GM12878 (cell line): ENCODE data around the gene CRHR2. TPM values are rescaled to one million over a fixed set of nuclear protein-coding genes. Genes with fewer than 3 reads are reported as not detected.

Experiments used
- ATAC-seq: fragments of 200-7000 bp; cut with Tn5 transposase; 3 replicates; pipeline ENCODE4 v1.9.1; 2020; ENCODE audit warnings: mild to moderate bottlenecking, moderate library complexity
- BruUV-seq: library from RNA; stranded (reverse); fragments of 400-500 nt; replicated peaks from 2 replicates; lab custom pipeline; 2021; lab: Mats Ljungman, UMichigan
- CTCF ChIA-PET: fragments of 300-600 bp; sonication (Branson Sonifier 250); formaldehyde crosslinking; extraction: SDS; loops from one replicate; lab custom pipeline; 2021; ENCODE audit warnings: inconsistent platforms; lab: Yijun Ruan, JAX
- POLR2A ChIA-PET: fragments of 350-600 bp; formaldehyde crosslinking; extraction: SDS; loops from one replicate; lab custom pipeline; 2021; ENCODE audit warnings: inconsistent platforms; lab: Charles Lee
- RAD21 ChIA-PET: fragments of 300-600 bp; sonication (Branson Sonifier 250); formaldehyde crosslinking; loops from one replicate; lab custom pipeline; 2023; ENCODE audit warnings: antibody characterized with exemption; ENCODE audit not compliant: unreplicated experiment; lab: Charles Lee
- SMC1A ChIA-PET: fragments of 300-600 bp; sonication (Branson Sonifier 250); formaldehyde crosslinking; loops from one replicate; lab custom pipeline; 2023; ENCODE audit not compliant: unreplicated experiment, uncharacterized antibody; lab: Charles Lee
- DNase-seq: peaks from one replicate; pipeline ENCODE4 v3.0.0-alpha.2; 2011; ENCODE audit warnings: low read depth, low spot score
- FAIRE-seq: peaks from 3 replicates; lab custom pipeline; 2011; peaks lifted over from hg19 to GRCh38; lab: Jason Lieb, UNC
- H2AFZ ChIP-seq: 2 replicates; pipeline ENCODE4 v1.6.0; 2011; ENCODE audit warnings: low read depth, low read length, control low read depth; ENCODE audit not compliant: control insufficient read depth
- H3K27ac ChIP-seq: 2 replicates; pipeline ENCODE4 v1.5.1; 2011; ENCODE audit warnings: control low read depth; ENCODE audit not compliant: control insufficient read depth, insufficient read depth
- H3K27me3 ChIP-seq, 2 experiments: replicated peaks in 1 of 2; 2 replicates each; pipeline versions ENCODE4 v1.6.0 to v1.6.1; 2011; ENCODE audit warnings: low read length in 1 of 2; ENCODE audit not compliant: control insufficient read depth in 2 of 2, insufficient read depth in 2 of 2
- H3K36me3 ChIP-seq, 2 experiments: 2 replicates each; pipeline ENCODE4 v1.5.1; 2011; ENCODE audit warnings: low read length in 1 of 2; ENCODE audit not compliant: control insufficient read depth in 2 of 2, insufficient read depth in 2 of 2
- H3K4me1 ChIP-seq: 2 replicates; pipeline ENCODE4 v1.6.1; 2011; ENCODE audit warnings: mild to moderate bottlenecking, low read length, moderate library complexity, mixed read lengths; ENCODE audit not compliant: control insufficient read depth, insufficient read depth
- H3K4me2 ChIP-seq: 2 replicates; pipeline ENCODE4 v1.6.0; 2011; ENCODE audit warnings: control low read depth; ENCODE audit not compliant: control insufficient read depth, insufficient read depth
- H3K4me3 ChIP-seq: fragments of 200-600 bp; sonication (generic); 2 replicates; pipeline ENCODE4 v1.5.1; 2016
- H3K79me2 ChIP-seq: 2 replicates; pipeline ENCODE4 v1.6.0; 2011; ENCODE audit warnings: low read length; ENCODE audit not compliant: control insufficient read depth, insufficient read depth
- H3K9ac ChIP-seq: 2 replicates; pipeline ENCODE4 v1.8.0; 2011; ENCODE audit warnings: low read length, control low read depth, mixed read lengths; ENCODE audit not compliant: control insufficient read depth, insufficient read depth
- H3K9me3 ChIP-seq: replicated peaks from 3 replicates; pipeline ENCODE4 v1.5.1; 2011; ENCODE audit warnings: mild to moderate bottlenecking, low read length; ENCODE audit not compliant: control insufficient read depth, insufficient read depth
- H4K20me1 ChIP-seq: 2 replicates; pipeline ENCODE4 v1.6.0; 2011; ENCODE audit not compliant: control insufficient read depth, insufficient read depth
- BHLHE40 ChIP-seq, 2 experiments: fragments of 450-650 bp in 1 of 2; IDR thresholded peaks; 2 replicates each; pipeline ENCODE4 v1.6.1; 2011 to 2017; ENCODE audit warnings: low read depth in 2 of 2, borderline replicate concordance in 1 of 2, improper control_type of control experiment in 1 of 2, low read length in 1 of 2, mild to moderate bottlenecking in 1 of 2
- BMI1 ChIP-seq: fragments of 450-650 bp; IDR thresholded peaks from 2 replicates; pipeline ENCODE4 v1.6.1; 2016; ENCODE audit warnings: mild to moderate bottlenecking, moderate library complexity, borderline replicate concordance
- CREM ChIP-seq: IDR thresholded peaks from 2 replicates; pipeline ENCODE4 v1.6.1; 2014; ENCODE audit warnings: antibody characterized with exemption, low read depth
- IRF4 ChIP-seq: IDR thresholded peaks from 2 replicates; pipeline ENCODE4 v1.6.1; 2011; ENCODE audit warnings: low read depth, low read length
- PAX5 ChIP-seq: IDR thresholded peaks from 2 replicates; pipeline ENCODE4 v1.6.1; 2011; ENCODE audit warnings: low read depth, low read length, borderline replicate concordance
- RUNX3 ChIP-seq: IDR thresholded peaks from 2 replicates; pipeline ENCODE4 v1.6.1; 2012; ENCODE audit warnings: low read length, inconsistent platforms
- WGBS: methylation state at CpG from one replicate; pipeline ENCODE4 v1.1.6; 2016; ENCODE audit warnings: low lambda C conversion rate; ENCODE audit not compliant: insufficient replicate concordance, insufficient coverage; ENCODE audit errors: missing lambda C conversion rate; 5-methylcytosine and 5-hydroxymethylcytosine counted together
- in situ Hi-C: fragments of 300-500 bp; cut with MboI; formaldehyde crosslinking; loops from 9 replicates; pipeline ENCODE4 v1.14.3; 2018; ENCODE audit warnings: mixed read lengths
- intact Hi-C: fragments of 100-400 bp; cut with micrococcal nuclease; formaldehyde crosslinking; loops from one replicate; pipeline ENCODE4 v1.14.2; 2022; ENCODE audit not compliant: unreplicated experiment
- polyA plus RNA-seq, 11 experiments: library from polyadenylated mRNA; depleted of rRNA in 4 of 11; unstranded in 6 of 11; stranded (reverse) in 5 of 11; fragments of >200 nt; fragmentation: Nextera tagmentation in 4 of 11; fragmentation: Illumina TruSeq in 1 of 11; extraction: Ambion mirVana in 4 of 11; extraction: Trizol in 1 of 11; gene quantifications; 1 replicate in 1 of 11; 2 replicates in 10 of 11; pipeline versions ENCODE4 v1.2.1 to v1.2.3, GENCODE V29; 2011 to 2016; ENCODE audit warnings: inconsistent platforms in 2 of 11, missing spikeins in 2 of 11, low read depth in 1 of 11
- total RNA-seq, 4 experiments: library from RNA; depleted of rRNA in 3 of 4; stranded (reverse); fragments of >200 nt in 3 of 4; fragmentation: Illumina TruSeq in 1 of 4; extraction: Trizol in 1 of 4; gene quantifications; 2 replicates each; pipeline versions ENCODE4 v1.2.1 to v1.2.3, GENCODE V29; 2013 to 2021
- TF ChIP-seq, protein P1 (sequence below): IDR thresholded peaks from 2 replicates; pipeline ENCODE4 v1.6.1; 2012; ENCODE audit warnings: mild to moderate bottlenecking, low read depth, low read length
- TF ChIP-seq, protein P2 (sequence below): fragments of 450-650 bp; formaldehyde crosslinking; IDR thresholded peaks from 2 replicates; pipeline ENCODE4 v1.4.0; 2020; ENCODE audit warnings: mild to moderate bottlenecking, moderate library complexity
- TF ChIP-seq, protein P3 (sequence below): fragments of 450-650 bp; IDR thresholded peaks from 2 replicates; pipeline ENCODE4 v1.6.1; 2016; ENCODE audit warnings: mild to moderate bottlenecking

Gene CRHR2
- total and polyA plus RNA-seq, 10 of the 15 experiments (the other 5 are each of a cell fraction or from before 2014, with no cell fraction given): not detected

DNA sequence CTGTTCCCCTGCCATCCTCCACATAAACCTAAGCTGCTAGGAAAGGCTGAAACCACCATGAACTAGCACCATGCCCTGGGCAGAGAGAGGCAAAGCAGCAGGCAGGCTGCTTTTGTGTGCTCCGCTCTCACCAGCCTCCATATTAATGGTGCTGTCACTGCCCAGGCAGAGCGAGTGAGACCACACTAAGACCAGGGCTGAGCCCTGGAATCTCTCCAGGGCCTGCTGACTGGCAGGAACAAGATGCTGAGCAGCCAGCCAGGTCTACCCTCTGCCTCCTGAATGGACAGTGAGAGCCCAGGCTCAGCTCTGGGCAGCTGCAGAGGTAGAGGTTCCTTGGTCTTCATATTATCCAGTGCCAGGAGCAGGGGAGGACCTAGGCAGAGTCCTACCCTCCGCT is 1.6 kb upstream of the CRHR2 start:
- FAIRE-seq (no peak), DNase-seq (no peak), ATAC-seq (no peak)
- in situ Hi-C loops (no loop called here), intact Hi-C loops (no loop called here)
- H3K9ac ChIP-seq: no peak overlapping the region
- no peaks in the 10 kb centered on the region for H3K4me1 ChIP-seq
- BruUV-seq: no TSS peak
- POLR2A ChIA-PET: no interaction called here
- 38% methylated on average over 3 of the region's 3 CpGs for WGBS
- CTCF ChIA-PET: no interaction called here
- no peaks in the 10 kb centered on the region for H3K79me2 ChIP-seq
- H3K4me3 ChIP-seq: no peak overlapping the region
- SMC1A ChIA-PET: interaction anchor here (1.0 kb wide), 1 partner anchor 16 kb away, joined by 3 read pairs; no protein-coding TSS in a partner anchor
- H3K27ac ChIP-seq: no peak overlapping the region
- H3K27me3 ChIP-seq: peaks cover 10 to 24% of the 10 kb centered on the region in 2 experiments
- H2AFZ ChIP-seq: no peak overlapping the region
- H3K4me2 ChIP-seq: no peak overlapping the region
- no peak for TF ChIP-seq BMI1
- TF ChIP-seq PAX5: no peak
- no peak for TF ChIP-seq RUNX3
- no peaks in the 10 kb centered on the region for H3K36me3 ChIP-seq
- RAD21 ChIA-PET: no interaction called here
- H3K9me3 ChIP-seq: no peaks in the 10 kb centered on the region
- no peaks in the 10 kb centered on the region for H4K20me1 ChIP-seq

DNA sequence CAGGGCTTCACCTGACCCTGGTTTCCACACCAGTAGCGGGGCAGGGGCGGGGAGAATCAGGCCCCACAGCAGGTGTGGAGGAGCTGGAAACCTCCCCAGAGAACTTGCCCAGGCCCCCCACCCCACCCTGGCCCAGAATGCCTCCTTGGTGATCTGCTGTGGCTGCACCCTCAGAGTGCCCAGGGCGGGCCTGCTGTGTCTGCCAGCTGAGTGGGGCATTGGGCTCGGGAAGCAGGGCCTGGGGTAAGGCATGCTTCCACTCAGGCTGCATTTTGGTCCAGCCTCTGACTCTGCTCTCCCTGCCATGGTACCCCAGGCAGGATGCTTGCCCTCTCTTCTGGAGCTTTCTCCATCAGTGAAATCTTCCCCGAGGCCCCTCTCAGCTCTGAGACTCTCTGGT is 1.1 kb upstream of the CRHR2 start:
- H3K4me1 ChIP-seq: no peaks in the 10 kb centered on the region
- no peak overlapping the region for H3K4me3 ChIP-seq
- 3% methylated on average over 5 of the region's 5 CpGs for WGBS
- ChIA-PET POLR2A (no interaction called here), SMC1A (interaction anchor here (1.0 kb wide), 1 partner anchor 15 kb away, joined by 3 read pairs; no protein-coding TSS in a partner anchor), RAD21 (no interaction called here), CTCF (no interaction called here)
- no peaks in the 10 kb centered on the region for H3K79me2 ChIP-seq
- no peak overlapping the region for H3K9ac ChIP-seq
- no TSS peak for BruUV-seq
- no peak overlapping the region for H2AFZ ChIP-seq
- DNase-seq: no peak
- no peak overlapping the region for H3K27ac ChIP-seq
- peaks cover 10 to 24% of the 10 kb centered on the region in 2 experiments for H3K27me3 ChIP-seq
- no peaks in the 10 kb centered on the region for H3K9me3 ChIP-seq
- in situ Hi-C loops: no loop called here
- no peak for ATAC-seq
- FAIRE-seq: no peak
- H3K36me3 ChIP-seq: no peaks in the 10 kb centered on the region
- intact Hi-C loops: no loop called here
- no peaks in the 10 kb centered on the region for H4K20me1 ChIP-seq
- no peak overlapping the region for H3K4me2 ChIP-seq
- TF ChIP-seq, protein P1, sequence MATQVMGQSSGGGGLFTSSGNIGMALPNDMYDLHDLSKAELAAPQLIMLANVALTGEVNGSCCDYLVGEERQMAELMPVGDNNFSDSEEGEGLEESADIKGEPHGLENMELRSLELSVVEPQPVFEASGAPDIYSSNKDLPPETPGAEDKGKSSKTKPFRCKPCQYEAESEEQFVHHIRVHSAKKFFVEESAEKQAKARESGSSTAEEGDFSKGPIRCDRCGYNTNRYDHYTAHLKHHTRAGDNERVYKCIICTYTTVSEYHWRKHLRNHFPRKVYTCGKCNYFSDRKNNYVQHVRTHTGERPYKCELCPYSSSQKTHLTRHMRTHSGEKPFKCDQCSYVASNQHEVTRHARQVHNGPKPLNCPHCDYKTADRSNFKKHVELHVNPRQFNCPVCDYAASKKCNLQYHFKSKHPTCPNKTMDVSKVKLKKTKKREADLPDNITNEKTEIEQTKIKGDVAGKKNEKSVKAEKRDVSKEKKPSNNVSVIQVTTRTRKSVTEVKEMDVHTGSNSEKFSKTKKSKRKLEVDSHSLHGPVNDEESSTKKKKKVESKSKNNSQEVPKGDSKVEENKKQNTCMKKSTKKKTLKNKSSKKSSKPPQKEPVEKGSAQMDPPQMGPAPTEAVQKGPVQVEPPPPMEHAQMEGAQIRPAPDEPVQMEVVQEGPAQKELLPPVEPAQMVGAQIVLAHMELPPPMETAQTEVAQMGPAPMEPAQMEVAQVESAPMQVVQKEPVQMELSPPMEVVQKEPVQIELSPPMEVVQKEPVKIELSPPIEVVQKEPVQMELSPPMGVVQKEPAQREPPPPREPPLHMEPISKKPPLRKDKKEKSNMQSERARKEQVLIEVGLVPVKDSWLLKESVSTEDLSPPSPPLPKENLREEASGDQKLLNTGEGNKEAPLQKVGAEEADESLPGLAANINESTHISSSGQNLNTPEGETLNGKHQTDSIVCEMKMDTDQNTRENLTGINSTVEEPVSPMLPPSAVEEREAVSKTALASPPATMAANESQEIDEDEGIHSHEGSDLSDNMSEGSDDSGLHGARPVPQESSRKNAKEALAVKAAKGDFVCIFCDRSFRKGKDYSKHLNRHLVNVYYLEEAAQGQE: no peak
- TF ChIP-seq IRF4 (no peak), CREM (no peak), BHLHE40 (IDR thresholded peaks at IDR 0.05; ENCODE audit: borderline replicate concordance in 1 of 2, low read depth in 2 of 2, low read length in 1 of 2) (no peak)
- TF ChIP-seq, protein P2, sequence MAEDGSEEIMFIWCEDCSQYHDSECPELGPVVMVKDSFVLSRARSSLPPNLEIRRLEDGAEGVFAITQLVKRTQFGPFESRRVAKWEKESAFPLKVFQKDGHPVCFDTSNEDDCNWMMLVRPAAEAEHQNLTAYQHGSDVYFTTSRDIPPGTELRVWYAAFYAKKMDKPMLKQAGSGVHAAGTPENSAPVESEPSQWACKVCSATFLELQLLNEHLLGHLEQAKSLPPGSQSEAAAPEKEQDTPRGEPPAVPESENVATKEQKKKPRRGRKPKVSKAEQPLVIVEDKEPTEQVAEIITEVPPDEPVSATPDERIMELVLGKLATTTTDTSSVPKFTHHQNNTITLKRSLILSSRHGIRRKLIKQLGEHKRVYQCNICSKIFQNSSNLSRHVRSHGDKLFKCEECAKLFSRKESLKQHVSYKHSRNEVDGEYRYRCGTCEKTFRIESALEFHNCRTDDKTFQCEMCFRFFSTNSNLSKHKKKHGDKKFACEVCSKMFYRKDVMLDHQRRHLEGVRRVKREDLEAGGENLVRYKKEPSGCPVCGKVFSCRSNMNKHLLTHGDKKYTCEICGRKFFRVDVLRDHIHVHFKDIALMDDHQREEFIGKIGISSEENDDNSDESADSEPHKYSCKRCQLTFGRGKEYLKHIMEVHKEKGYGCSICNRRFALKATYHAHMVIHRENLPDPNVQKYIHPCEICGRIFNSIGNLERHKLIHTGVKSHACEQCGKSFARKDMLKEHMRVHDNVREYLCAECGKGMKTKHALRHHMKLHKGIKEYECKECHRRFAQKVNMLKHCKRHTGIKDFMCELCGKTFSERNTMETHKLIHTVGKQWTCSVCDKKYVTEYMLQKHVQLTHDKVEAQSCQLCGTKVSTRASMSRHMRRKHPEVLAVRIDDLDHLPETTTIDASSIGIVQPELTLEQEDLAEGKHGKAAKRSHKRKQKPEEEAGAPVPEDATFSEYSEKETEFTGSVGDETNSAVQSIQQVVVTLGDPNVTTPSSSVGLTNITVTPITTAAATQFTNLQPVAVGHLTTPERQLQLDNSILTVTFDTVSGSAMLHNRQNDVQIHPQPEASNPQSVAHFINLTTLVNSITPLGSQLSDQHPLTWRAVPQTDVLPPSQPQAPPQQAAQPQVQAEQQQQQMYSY (CRISPR knock-in tag): no peak
- TF ChIP-seq, protein P3, sequence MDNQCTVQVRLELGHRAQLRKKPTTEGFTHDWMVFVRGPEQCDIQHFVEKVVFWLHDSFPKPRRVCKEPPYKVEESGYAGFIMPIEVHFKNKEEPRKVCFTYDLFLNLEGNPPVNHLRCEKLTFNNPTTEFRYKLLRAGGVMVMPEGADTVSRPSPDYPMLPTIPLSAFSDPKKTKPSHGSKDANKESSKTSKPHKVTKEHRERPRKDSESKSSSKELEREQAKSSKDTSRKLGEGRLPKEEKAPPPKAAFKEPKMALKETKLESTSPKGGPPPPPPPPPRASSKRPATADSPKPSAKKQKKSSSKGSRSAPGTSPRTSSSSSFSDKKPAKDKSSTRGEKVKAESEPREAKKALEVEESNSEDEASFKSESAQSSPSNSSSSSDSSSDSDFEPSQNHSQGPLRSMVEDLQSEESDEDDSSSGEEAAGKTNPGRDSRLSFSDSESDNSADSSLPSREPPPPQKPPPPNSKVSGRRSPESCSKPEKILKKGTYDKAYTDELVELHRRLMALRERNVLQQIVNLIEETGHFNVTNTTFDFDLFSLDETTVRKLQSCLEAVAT: no peak
